Liver (tissue), 9 donors: ENCODE data around the gene GHR. TPM values are rescaled to one million over a fixed set of nuclear protein-coding genes. Genes with fewer than 3 reads are reported as not detected.

Experiments used
- DNase-seq: peaks from one replicate; pipeline ENCODE4 v3.0.0-alpha.2; 2017; ENCODE audit warnings: low spot score
- H3K27ac ChIP-seq, 2 donors: one replicate each; pipeline ENCODE4 v1.7.0; 2013; ENCODE audit warnings: inconsistent platforms in 2 of 2, low read length in 2 of 2, control low read depth in 1 of 2, low read depth in 1 of 2, mild to moderate bottlenecking in 1 of 2
- H3K27me3 ChIP-seq, 4 donors: one replicate each; pipeline versions ENCODE4 v1.6.1 to v1.7.0; 2013; ENCODE audit warnings: low read length in 3 of 4, inconsistent platforms in 1 of 4, mild to moderate bottlenecking in 1 of 4, moderate library complexity in 1 of 4; ENCODE audit not compliant: control insufficient read depth in 4 of 4, insufficient read depth in 4 of 4
- H3K36me3 ChIP-seq, 4 donors: one replicate each; pipeline versions ENCODE4 v1.6.1 to v1.7.0; 2013; ENCODE audit warnings: low read length in 3 of 4, mild to moderate bottlenecking in 3 of 4, low read depth in 1 of 4, moderate library complexity in 1 of 4; ENCODE audit not compliant: control insufficient read depth in 4 of 4, insufficient read depth in 3 of 4
- H3K4me1 ChIP-seq, 4 donors: one replicate each; pipeline versions ENCODE4 v1.6.1 to v1.7.0; 2013; ENCODE audit warnings: low read length in 3 of 4, mild to moderate bottlenecking in 3 of 4, moderate library complexity in 1 of 4; ENCODE audit not compliant: control insufficient read depth in 4 of 4, insufficient read depth in 4 of 4
- H3K4me3 ChIP-seq, 3 donors: one replicate each; pipeline versions ENCODE4 v1.6.1 to v1.7.0; 2013; ENCODE audit warnings: low read length in 3 of 3, control low read depth in 1 of 3, low read depth in 1 of 3, mild to moderate bottlenecking in 1 of 3
- H3K9ac ChIP-seq, 2 donors: one replicate each; pipeline ENCODE4 v1.7.0; 2013; ENCODE audit warnings: low read length in 2 of 2, mild to moderate bottlenecking in 2 of 2, moderate library complexity in 2 of 2, control low read depth in 1 of 2, low read depth in 1 of 2
- H3K9me3 ChIP-seq, 4 donors: one replicate each; pipeline versions ENCODE4 v1.6.1 to v1.7.0; 2013; ENCODE audit warnings: low read length in 3 of 4; ENCODE audit not compliant: control insufficient read depth in 4 of 4
- ATF3 ChIP-seq: IDR thresholded peaks from 2 replicates; pipeline ENCODE4 v1.6.1; 2016; ENCODE audit warnings: antibody characterized with exemption
- CTCF ChIP-seq: fragments of 150-350 bp; IDR thresholded peaks from 2 replicates; pipeline ENCODE4 v1.5.1; 2017; ENCODE audit warnings: improper control_type of control experiment, low read depth, low read length; ENCODE audit not compliant: missing input control
- EGR1 ChIP-seq, 2 donors: IDR thresholded peaks; 2 replicates each; pipeline ENCODE4 v1.6.1; 2016 to 2018; ENCODE audit warnings: antibody characterized with exemption in 2 of 2, low read depth in 2 of 2
- FOXA1 ChIP-seq: IDR thresholded peaks from 2 replicates; pipeline ENCODE4 v1.6.1; 2016; ENCODE audit warnings: antibody characterized with exemption
- FOXA2 ChIP-seq: IDR thresholded peaks from 2 replicates; pipeline ENCODE4 v1.6.1; 2016; ENCODE audit warnings: antibody characterized with exemption
- GABPA ChIP-seq, 2 donors: IDR thresholded peaks in 1 of 2; conservative IDR thresholded peaks in 1 of 2; 2 replicates each; pipeline ENCODE4 v1.6.1; 2016; ENCODE audit warnings: antibody characterized with exemption in 2 of 2, mild to moderate bottlenecking in 1 of 2, moderate library complexity in 1 of 2
- HNF4G ChIP-seq: IDR thresholded peaks from 2 replicates; pipeline ENCODE4 v1.6.1; 2016; ENCODE audit warnings: antibody characterized with exemption
- JUND ChIP-seq, 2 donors: IDR thresholded peaks; 2 replicates each; pipeline ENCODE4 v1.6.1; 2016; ENCODE audit warnings: antibody characterized with exemption in 2 of 2
- MAX ChIP-seq: IDR thresholded peaks from 2 replicates; pipeline ENCODE4 v1.6.1; 2016; ENCODE audit warnings: antibody characterized with exemption
- NR2F2 ChIP-seq: IDR thresholded peaks from 2 replicates; pipeline ENCODE4 v1.6.1; 2016; ENCODE audit warnings: antibody characterized with exemption
- RAD21 ChIP-seq, 2 donors: IDR thresholded peaks; 2 replicates each; pipeline ENCODE4 v1.6.1; 2016; ENCODE audit warnings: antibody characterized with exemption in 2 of 2, mild to moderate bottlenecking in 2 of 2
- REST ChIP-seq: IDR thresholded peaks from 2 replicates; pipeline ENCODE4 v1.6.1; 2016; ENCODE audit warnings: antibody characterized with exemption, mild to moderate bottlenecking
- RXRA ChIP-seq, 2 donors: IDR thresholded peaks; 2 replicates each; pipeline ENCODE4 v1.6.1; 2017 to 2018; ENCODE audit warnings: antibody characterized with exemption in 2 of 2, mild to moderate bottlenecking in 1 of 2
- SP1 ChIP-seq: IDR thresholded peaks from 2 replicates; pipeline ENCODE4 v1.6.1; 2018; ENCODE audit warnings: antibody characterized with exemption, mild to moderate bottlenecking
- TAF1 ChIP-seq: conservative IDR thresholded peaks from 2 replicates; pipeline ENCODE4 v1.6.1; 2016; ENCODE audit warnings: antibody characterized with exemption, mild to moderate bottlenecking
- YY1 ChIP-seq: IDR thresholded peaks from 2 replicates; pipeline ENCODE4 v1.6.1; 2016; ENCODE audit warnings: antibody characterized with exemption, mild to moderate bottlenecking
- ZBTB33 ChIP-seq: IDR thresholded peaks from 2 replicates; pipeline ENCODE4 v1.6.1; 2016; ENCODE audit warnings: antibody characterized with exemption
- WGBS: extraction: QIAGEN DNeasy Blood & Tissue Kit; methylation state at CpG from one replicate; pipeline ENCODE4 v1.1.7; 2013; 5-methylcytosine and 5-hydroxymethylcytosine counted together
- polyA plus RNA-seq, 2 donors: library from polyadenylated mRNA; stranded (reverse) in 1 of 2; unstranded in 1 of 2; fragments of 200-250 nt in 1 of 2; fragments of >200 nt in 1 of 2; fragmentation: Nextera tagmentation in 1 of 2; extraction: Ambion mirVana in 1 of 2; gene quantifications; one replicate each; pipeline versions ENCODE4 v1.2.1 to v1.2.3, GENCODE V29; 2013 to 2015
- total RNA-seq, 2 donors: library from RNA; depleted of rRNA; stranded (reverse); fragments of >200 nt; gene quantifications; one replicate each; pipeline ENCODE4 v1.2.3, GENCODE V29; 2014
- donor health status: healthy.
- donor health status: healthy.
- donor health status: healthy.
- donor health status: healthy.
- donor health status: healthy.

Gene GHR
- total and polyA plus RNA-seq, 4 donors = 6.6 to 104 (median 20.9) TPM

GRCh38 chr5:42467572-42467971, 44.3 kb downstream of the GHR start:
- Histone ChIP-seq H3K36me3 (peaks cover 0 to 13% (median 4%) of the 10 kb centered on the region in 4 donors), H3K4me1 (peaks cover 0 to 2% (median under 1%) of the 10 kb centered on the region in 4 donors), H3K9me3 (no peaks in the 10 kb centered on the region), H3K9ac (no peak overlapping the region), H3K27me3 (no peaks in the 10 kb centered on the region), H3K27ac (no peak overlapping the region), H3K4me3 (no peak overlapping the region)
- no peak for TF ChIP-seq JUND (IDR thresholded peaks at IDR 0.05)
- no peak for TF ChIP-seq GABPA (IDR thresholded peaks at IDR 0.05 in 1 of 2, conservative IDR thresholded peaks at IDR 0.05 in 1 of 2)
- no peak for TF ChIP-seq MAX
- TF ChIP-seq SP1 = no peak
- TF ChIP-seq NR2F2 = no peak
- no peak for TF ChIP-seq CTCF
- no peak for TF ChIP-seq YY1
- no peak for TF ChIP-seq TAF1
- TF ChIP-seq ZBTB33 = no peak
- no peak for TF ChIP-seq HNF4G
- TF ChIP-seq RXRA (IDR thresholded peaks at IDR 0.05) = no peak
- TF ChIP-seq EGR1 (IDR thresholded peaks at IDR 0.05; ENCODE audit: low read depth in 2 of 2) = no peak
- TF ChIP-seq FOXA1 = no peak
- no peak for TF ChIP-seq REST
- TF ChIP-seq ATF3 = no peak
- TF ChIP-seq FOXA2 = no peak
- TF ChIP-seq RAD21 (IDR thresholded peaks at IDR 0.05) = no peak
- 94% methylated on average over 5 of the region's 5 CpGs for WGBS
- no peak for DNase-seq
